ENCODE measurements around the gene CD274. TPM values are rescaled to one million over a fixed set of nuclear protein-coding genes. Genes with fewer than 3 reads are reported as not detected.

Gene CD274
- total and polyA plus RNA-seq, 2 of the 8 experiments (the other 6 are each of a cell fraction or from before 2014, with no cell fraction given) = 0.08 to 0.15 TPM

- H2BK15ac ChIP-seq (ENCODE audit: low read length) = no peak overlapping the region
- H2BK120ac ChIP-seq (replicated peaks; ENCODE audit: low read depth, low read length) = no peak overlapping the region
- no peaks in the 10 kb centered on the region for H3K36me3 ChIP-seq (ENCODE audit: control insufficient read depth in 2 of 4, insufficient read depth in 4 of 4, low read length in 3 of 4)
- no peak overlapping the region for H2BK12ac ChIP-seq (ENCODE audit: low read depth, low read length)
- no peak overlapping the region for H2BK5ac ChIP-seq (ENCODE audit: low read depth, low read length)
- no peaks in the 10 kb centered on the region for H3K79me1 ChIP-seq (ENCODE audit: low read depth, low read length)
- no peak for DNase-seq (ENCODE audit: low read depth in 1 of 2, low spot score in 2 of 2)
- H3K23me2 ChIP-seq (ENCODE audit: low read depth, low read length) = no peaks in the 10 kb centered on the region
- H4K5ac ChIP-seq (ENCODE audit: insufficient read length, low read depth, low read length) = no peak overlapping the region
- H4K8ac ChIP-seq (ENCODE audit: extremely low read depth, insufficient read depth, low read length) = no peak overlapping the region
- no peaks in the 10 kb centered on the region for H3K79me2 ChIP-seq (ENCODE audit: control insufficient read depth in 1 of 2, insufficient read depth in 2 of 2, low read length in 2 of 2)
- H3K27me3 ChIP-seq (replicated peaks in 1 of 4; ENCODE audit: control insufficient read depth in 3 of 4, extremely low read depth in 1 of 4, insufficient read depth in 3 of 4, low read length in 3 of 4) = no peaks in the 10 kb centered on the region
- no peak overlapping the region for H3K9ac ChIP-seq (replicated peaks in 1 of 4; ENCODE audit: extremely low read depth in 1 of 4, low read depth in 3 of 4, low read length in 3 of 4)
- H3K27ac ChIP-seq (ENCODE audit: low read depth, low read length) = no peak overlapping the region
- POLR2A ChIA-PET (ENCODE audit: partially characterized antibody) = no interaction called here
- 92% methylated on average over 5 of the region's 5 CpGs; no CpG with 5 or more reads in 1 of the 2 experiments for WGBS, 2 experiments (ENCODE audit: extremely low coverage in 1 of 2, insufficient coverage in 1 of 2, insufficient read length in 1 of 2, insufficient replicate concordance in 2 of 2, low coverage in 1 of 2, low lambda C conversion rate in 2 of 2, missing lambda C conversion rate in 1 of 2)
- H3K4me3 ChIP-seq (ENCODE audit: extremely low read depth in 1 of 4, insufficient read depth in 2 of 4, low read depth in 3 of 4, low read length in 4 of 4) = no peak overlapping the region
- H3K56ac ChIP-seq (replicated peaks; ENCODE audit: insufficient read length, low read depth, low read length) = no peak overlapping the region
- FAIRE-seq = no peak
- no peak overlapping the region for H3K18ac ChIP-seq (ENCODE audit: extremely low read depth, low read length)
- H3K9me3 ChIP-seq (ENCODE audit: insufficient read depth in 2 of 2, low read depth in 1 of 2, low read length in 1 of 2) = no peaks in the 10 kb centered on the region
- no peaks in the 10 kb centered on the region for H4K20me1 ChIP-seq (replicated peaks in 1 of 2; ENCODE audit: control insufficient read depth in 1 of 2, insufficient read depth in 2 of 2, low read length in 2 of 2)
- no peak overlapping the region for H2BK20ac ChIP-seq (ENCODE audit: low read length)
- no peaks in the 10 kb centered on the region for H3K4me1 ChIP-seq (replicated peaks in 1 of 4; ENCODE audit: control insufficient read depth in 3 of 4, insufficient read depth in 4 of 4, low read length in 3 of 4)
- H3K4ac ChIP-seq (replicated peaks; ENCODE audit: insufficient read length, low read depth, low read length) = no peak overlapping the region
- H2AFZ ChIP-seq (ENCODE audit: low read length) = no peak overlapping the region
- no peak overlapping the region for H4K91ac ChIP-seq (replicated peaks; ENCODE audit: insufficient read length, low read length)
- H3K4me2 ChIP-seq (ENCODE audit: insufficient read depth in 1 of 2, low read depth in 2 of 2, low read length in 2 of 2) = no peak overlapping the region
- no peak overlapping the region for H3K14ac ChIP-seq (ENCODE audit: insufficient read length)
- CTCF ChIA-PET (ENCODE audit: partially characterized antibody) = interaction anchor here (1.3 kb wide), 2 partner anchors 17 to 18 kb away, joined by 3 to 4 read pairs; partner anchors contain the start of gene CD274
- H3K23ac ChIP-seq (ENCODE audit: insufficient read length) = no peak overlapping the region
- H2AK5ac ChIP-seq (ENCODE audit: low read depth, low read length) = no peak overlapping the region
- TF ChIP-seq POLR2A (IDR thresholded peaks at IDR 0.05; ENCODE audit: control extremely low read depth in 1 of 2, low read depth in 2 of 2, low read length in 2 of 2) = no peak
- TF ChIP-seq NANOG (IDR thresholded peaks at IDR 0.05; ENCODE audit: insufficient read depth, low read depth, low read length, poor library complexity, severe bottlenecking) = no peak
- no peak for TF ChIP-seq SIRT6 (IDR thresholded peaks at IDR 0.05; ENCODE audit: low read length)
- TF ChIP-seq CBX8 (IDR thresholded peaks at IDR 0.05; ENCODE audit: borderline replicate concordance, low read depth, low read length) = no peak
- TF ChIP-seq CHD1 (IDR thresholded peaks at IDR 0.05; ENCODE audit: low read depth, low read length) = no peak
- no peak for TF ChIP-seq MAFK (IDR thresholded peaks at IDR 0.05; ENCODE audit: low read depth, low read length)
- no peak for TF ChIP-seq RBBP5 (IDR thresholded peaks at IDR 0.05; ENCODE audit: borderline replicate concordance, low read depth, low read length)
- TF ChIP-seq SAP30 (IDR thresholded peaks at IDR 0.05; ENCODE audit: insufficient read depth, insufficient replicate concordance, low read length) = no peak
- TF ChIP-seq TBP (IDR thresholded peaks at IDR 0.05; ENCODE audit: low read depth, low read length) = no peak
- no peak for TF ChIP-seq CEBPB (IDR thresholded peaks at IDR 0.05; ENCODE audit: low read depth, low read length)
- no peak for TF ChIP-seq GTF2F1 (IDR thresholded peaks at IDR 0.05; ENCODE audit: borderline replicate concordance, low read depth, low read length)
- no peak for TF ChIP-seq CBX5 (IDR thresholded peaks at IDR 0.05; ENCODE audit: low read depth, low read length)
- no peak for TF ChIP-seq BCL11A (IDR thresholded peaks at IDR 0.05; ENCODE audit: low read depth in 2 of 2, low read length in 2 of 2)
- TF ChIP-seq NRF1 (IDR thresholded peaks at IDR 0.05; ENCODE audit: low read depth, low read length) = no peak
- TF ChIP-seq GABPA (IDR thresholded peaks at IDR 0.05; ENCODE audit: borderline replicate concordance, insufficient read depth, low read length) = no peak
Measured at GRCh38 chr9:5468850-5469249, 18.5 kb downstream of the CD274 start.
